Stomach (tissue), 9 donors: ENCODE measurements around the gene ME3. TPM values are rescaled to one million over a fixed set of nuclear protein-coding genes. Genes with fewer than 3 reads are reported as not detected.

Experiments
- DNase-seq, 2 donors: peaks; one replicate each; pipeline versions ENCODE4 v3.0.0 to v3.0.0-alpha.2; 2013 to 2019
- H3K27ac ChIP-seq, 5 donors: fragments of 200-600 bp in 4 of 5; sonication (generic) in 4 of 5; one replicate each; pipeline ENCODE4 v1.5.1; 2013 to 2019; ENCODE audit warnings: mild to moderate bottlenecking in 1 of 5, moderate library complexity in 1 of 5
- H3K27me3 ChIP-seq, 3 donors: fragments of 200-600 bp; sonication (generic); one replicate each; pipeline ENCODE4 v1.5.1; 2017 to 2019; ENCODE audit warnings: mixed run types in 1 of 3
- H3K36me3 ChIP-seq, 4 donors: fragments of 200-600 bp; sonication (generic); 1 replicate in 3 of 4; 2 replicates in 1 of 4; pipeline ENCODE4 v1.5.1; 2016 to 2019
- H3K4me1 ChIP-seq, 4 donors: fragments of 200-600 bp; sonication (generic); one replicate each; pipeline ENCODE4 v1.5.1; 2016 to 2019
- H3K4me3 ChIP-seq, 4 donors: fragments of 200-600 bp; sonication (generic) in 3 of 4; one replicate each; pipeline ENCODE4 v1.5.1; 2016 to 2019; ENCODE audit warnings: mild to moderate bottlenecking in 1 of 4
- H3K9me3 ChIP-seq, 4 donors: fragments of 200-600 bp; sonication (generic); one replicate each; pipeline ENCODE4 v1.5.1; 2016 to 2019
- EP300 ChIP-seq: sonication (generic); formaldehyde crosslinking; IDR thresholded peaks from one replicate; pipeline ENCODE4 v1.6.1; 2017; ENCODE audit warnings: antibody characterized with exemption
- POLR2A ChIP-seq, 4 donors: fragments of 450-650 bp; IDR thresholded peaks; one replicate each; pipeline ENCODE4 v1.6.1; 2016; ENCODE audit warnings: antibody characterized with exemption in 4 of 4, control low read depth in 2 of 4, mild to moderate bottlenecking in 1 of 4, moderate library complexity in 1 of 4
- POLR2AphosphoS5 ChIP-seq, 3 donors: sonication (generic); formaldehyde crosslinking; IDR thresholded peaks; one replicate each; pipeline ENCODE4 v1.6.1; 2016; ENCODE audit warnings: antibody characterized with exemption in 3 of 3
- WGBS, 5 donors: extraction: QIAGEN DNeasy Blood & Tissue Kit in 3 of 5; methylation state at CpG; one replicate each; pipeline versions ENCODE4 v1.1.5 to v1.1.7; 2013 to 2018; 5-methylcytosine and 5-hydroxymethylcytosine counted together
- intact Hi-C: fragments of 100-400 bp; cut with DNase I; formaldehyde crosslinking; loops from one replicate; pipeline ENCODE4 v1.15.1; 2023; ENCODE audit warnings: low total_unique reads
- polyA plus RNA-seq, 3 donors: library from polyadenylated mRNA; stranded (reverse); fragments of 200-250 nt; gene quantifications; one replicate each; pipeline ENCODE4 v1.2.3, GENCODE V29; 2013
- total RNA-seq, 5 donors: library from RNA; depleted of rRNA; stranded (reverse); fragments of >200 nt; gene quantifications; one replicate each; pipeline versions ENCODE4 v1.1.0 to v1.2.3, GENCODE V29; 2014 to 2016
- TF ChIP-seq, protein P1 (sequence below), 7 experiments: fragments of 450-650 bp in 4 of 7; fragments of 200-600 bp in 3 of 7; sonication (generic) in 3 of 7; IDR thresholded peaks; one replicate each; pipeline ENCODE4 v1.5.1; 2016 to 2019; ENCODE audit warnings: antibody characterized with exemption in 7 of 7, control low read depth in 2 of 7, mild to moderate bottlenecking in 1 of 7
- donor health status: healthy with polysubstance abuse.
- donor health status: Bipolar disorder and iron deficiency.
- donor health status: healthy.

ME3 gene
- total and polyA plus RNA-seq, 8 donors: 11.2 to 82.1 (median 51.1) TPM

DNA sequence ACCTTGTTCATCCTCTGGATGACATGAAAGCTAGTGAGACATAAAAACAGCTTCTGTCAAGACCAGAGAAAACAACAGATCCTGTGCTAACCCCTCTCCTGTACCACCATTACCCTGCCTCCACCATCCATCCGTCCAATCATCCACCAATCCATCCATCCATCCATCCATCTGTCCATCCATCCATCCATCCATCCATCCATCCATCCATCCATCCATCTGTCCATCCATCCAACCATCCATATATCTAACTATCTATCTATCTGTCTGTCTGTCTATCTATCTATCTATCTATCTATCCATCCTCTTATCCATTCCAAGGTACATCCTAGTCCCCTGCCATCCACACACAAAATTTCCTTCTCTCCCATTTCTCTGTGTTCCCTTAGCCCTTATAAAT lies 46.6 kb upstream of the ME3 start:
- TF ChIP-seq, protein P1, sequence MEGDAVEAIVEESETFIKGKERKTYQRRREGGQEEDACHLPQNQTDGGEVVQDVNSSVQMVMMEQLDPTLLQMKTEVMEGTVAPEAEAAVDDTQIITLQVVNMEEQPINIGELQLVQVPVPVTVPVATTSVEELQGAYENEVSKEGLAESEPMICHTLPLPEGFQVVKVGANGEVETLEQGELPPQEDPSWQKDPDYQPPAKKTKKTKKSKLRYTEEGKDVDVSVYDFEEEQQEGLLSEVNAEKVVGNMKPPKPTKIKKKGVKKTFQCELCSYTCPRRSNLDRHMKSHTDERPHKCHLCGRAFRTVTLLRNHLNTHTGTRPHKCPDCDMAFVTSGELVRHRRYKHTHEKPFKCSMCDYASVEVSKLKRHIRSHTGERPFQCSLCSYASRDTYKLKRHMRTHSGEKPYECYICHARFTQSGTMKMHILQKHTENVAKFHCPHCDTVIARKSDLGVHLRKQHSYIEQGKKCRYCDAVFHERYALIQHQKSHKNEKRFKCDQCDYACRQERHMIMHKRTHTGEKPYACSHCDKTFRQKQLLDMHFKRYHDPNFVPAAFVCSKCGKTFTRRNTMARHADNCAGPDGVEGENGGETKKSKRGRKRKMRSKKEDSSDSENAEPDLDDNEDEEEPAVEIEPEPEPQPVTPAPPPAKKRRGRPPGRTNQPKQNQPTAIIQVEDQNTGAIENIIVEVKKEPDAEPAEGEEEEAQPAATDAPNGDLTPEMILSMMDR (IDR thresholded peaks at IDR 0.05): no peak
- no peak for TF ChIP-seq EP300
- TF ChIP-seq POLR2AphosphoS5 (IDR thresholded peaks at IDR 0.05): no peak
- TF ChIP-seq POLR2A (IDR thresholded peaks at IDR 0.05): no peak
- no peaks in the 10 kb centered on the region for H3K36me3 ChIP-seq
- intact Hi-C loops: no loop called here
- H3K27me3 ChIP-seq: no peaks in the 10 kb centered on the region
- H3K4me3 ChIP-seq: no peak overlapping the region
- DNase-seq: no peak
- H3K9me3 ChIP-seq: peaks cover 0 to 15% (median 0%) of the 10 kb centered on the region in 4 donors
- H3K27ac ChIP-seq: no peak overlapping the region
- no peaks in the 10 kb centered on the region for H3K4me1 ChIP-seq
- WGBS, 5 donors: 82 to 97% (median 90%) methylated on average over 1 of the region's 1 CpG

DNA sequence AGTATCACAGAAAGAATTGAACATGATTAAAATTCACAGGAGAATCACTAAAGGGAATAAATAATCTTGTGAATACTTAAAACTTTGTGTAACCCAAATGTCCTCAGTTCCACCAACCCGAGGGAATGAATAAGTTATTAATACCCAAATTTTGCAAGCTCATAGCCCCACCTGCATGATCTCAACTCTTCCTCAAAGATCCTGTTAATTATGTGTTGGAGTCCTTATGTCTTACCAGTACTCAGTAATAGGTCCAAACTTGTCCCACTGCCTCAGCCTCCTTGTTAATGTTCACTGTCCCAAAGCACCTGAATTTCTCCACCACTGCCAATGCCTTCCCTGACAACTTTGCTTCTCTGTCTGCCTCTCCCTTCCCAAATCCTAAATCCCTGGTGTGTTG lies 46.1 kb upstream of the ME3 start:
- no peak overlapping the region for H3K27ac ChIP-seq
- H3K36me3 ChIP-seq: no peaks in the 10 kb centered on the region
- intact Hi-C loops: no loop called here
- no peak for DNase-seq
- WGBS, 5 donors: 74 to 94% (median 88%) methylated on average over 1 of the region's 1 CpG
- H3K9me3 ChIP-seq: peaks cover 0 to 12% (median 0%) of the 10 kb centered on the region in 4 donors
- H3K27me3 ChIP-seq: no peaks in the 10 kb centered on the region
- no peaks in the 10 kb centered on the region for H3K4me1 ChIP-seq
- TF ChIP-seq EP300: no peak
- no peak for TF ChIP-seq POLR2A (IDR thresholded peaks at IDR 0.05)
- TF ChIP-seq, protein P1 (IDR thresholded peaks at IDR 0.05): no peak
- TF ChIP-seq POLR2AphosphoS5 (IDR thresholded peaks at IDR 0.05): no peak
- H3K4me3 ChIP-seq: no peak overlapping the region

DNA sequence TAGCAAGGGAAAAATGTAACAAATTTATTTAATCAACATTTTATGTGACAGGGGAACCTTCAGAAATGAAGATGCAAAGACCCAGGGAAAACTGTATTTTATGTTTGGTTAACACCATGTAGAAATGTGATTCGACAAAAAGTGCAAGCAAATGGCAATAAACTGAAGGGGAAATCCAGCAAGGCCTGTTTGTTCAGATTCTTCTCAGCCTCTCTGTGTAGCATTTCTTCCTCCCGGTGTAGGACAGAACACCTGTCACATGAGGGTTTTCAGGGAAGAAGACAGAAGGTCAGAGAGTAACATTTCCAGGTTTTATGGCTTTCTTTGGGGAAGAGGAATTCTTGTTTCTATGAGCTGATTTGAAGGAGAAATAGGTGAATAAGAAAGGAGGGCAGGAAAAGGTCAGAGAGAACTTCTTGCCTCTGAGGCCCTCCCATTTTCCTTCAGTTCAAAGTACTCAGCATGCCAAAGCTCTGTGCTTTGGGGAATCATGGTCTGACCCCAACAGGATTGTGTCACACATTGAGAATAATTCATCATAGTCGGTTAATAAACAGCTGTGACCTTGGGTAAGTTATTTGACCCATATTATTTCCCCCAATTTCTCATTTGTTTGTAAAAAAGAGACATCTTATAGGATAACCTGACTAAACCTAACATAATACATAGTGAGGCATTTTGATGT lies 45.5 kb upstream of the ME3 start:
- Histone ChIP-seq H3K36me3 (no peaks in the 10 kb centered on the region), H3K4me3 (no peak overlapping the region), H3K27ac (no peak overlapping the region), H3K4me1 (no peaks in the 10 kb centered on the region), H3K27me3 (no peaks in the 10 kb centered on the region), H3K9me3 (peaks cover 0 to 6% (median 0%) of the 10 kb centered on the region in 4 donors)
- 53 to 77% (median 62%) methylated on average over 3 of the region's 3 CpGs for WGBS, 5 donors
- intact Hi-C loops: no loop called here
- TF ChIP-seq POLR2A (IDR thresholded peaks at IDR 0.05): no peak
- TF ChIP-seq EP300: no peak
- no peak for TF ChIP-seq POLR2AphosphoS5 (IDR thresholded peaks at IDR 0.05)
- TF ChIP-seq, protein P1 (IDR thresholded peaks at IDR 0.05): no peak
- no peak for DNase-seq

- H3K4me3 ChIP-seq: no peak overlapping the region
- intact Hi-C loops: no loop called here
- H3K36me3 ChIP-seq: no peaks in the 10 kb centered on the region
- WGBS, 5 donors: 94 to 96% (median 95%) methylated on average over 3 of the region's 3 CpGs
- no peaks in the 10 kb centered on the region for H3K27me3 ChIP-seq
- no peak overlapping the region for H3K27ac ChIP-seq
- TF ChIP-seq EP300 (no peak), POLR2A (IDR thresholded peaks at IDR 0.05) (no peak), POLR2AphosphoS5 (IDR thresholded peaks at IDR 0.05) (no peak)
- TF ChIP-seq, protein P1 (IDR thresholded peaks at IDR 0.05): no peak
- H3K4me1 ChIP-seq: no peaks in the 10 kb centered on the region
- no peaks in the 10 kb centered on the region for H3K9me3 ChIP-seq
- no peak for DNase-seq
These were observed 43.2 kb upstream of the ME3 start for GRCh38 chr11:86715611-86716010.
